ENCODE results near the gene AHSA1. TPM values are rescaled to one million over a fixed set of nuclear protein-coding genes. Genes with fewer than 3 reads are reported as not detected.

AHSA1 gene
- total RNA-seq, 1 donor from 2014 or later, result 117 TPM

- no peak overlapping the region for H3K27ac Mint-ChIP-seq (ENCODE audit: unreplicated experiment)
- H3K4me1 Mint-ChIP-seq (ENCODE audit: low read depth, unreplicated experiment), result no peaks in the 10 kb centered on the region
- peaks cover 6% of the 10 kb centered on the region for H3K9me3 Mint-ChIP-seq (ENCODE audit: unreplicated experiment)
- no peak for DNase-seq
- peak overlapping the region; percentile 14 for H3K4me3 Mint-ChIP-seq (ENCODE audit: unreplicated experiment)
- H3K36me3 Mint-ChIP-seq (ENCODE audit: unreplicated experiment), result peaks cover 5% of the 10 kb centered on the region
- peaks cover 10% of the 10 kb centered on the region for H3K27me3 Mint-ChIP-seq (ENCODE audit: unreplicated experiment)
- no peak for TF ChIP-seq CTCF (IDR thresholded peaks at IDR 0.05; ENCODE audit: partially characterized antibody, unreplicated experiment)
Observed at GRCh38 chr14:77498984-77499527, 41.2 kb downstream of the AHSA1 start.

GRCh38 chr14:77502109-77502782 lies 44.4 kb downstream of the AHSA1 start:
- Mint-ChIP-seq H3K27ac (ENCODE audit: unreplicated experiment) (no peak overlapping the region), H3K36me3 (ENCODE audit: unreplicated experiment) (peaks cover 5% of the 10 kb centered on the region), H3K9me3 (ENCODE audit: unreplicated experiment) (peaks cover 4% of the 10 kb centered on the region), H3K4me1 (ENCODE audit: low read depth, unreplicated experiment) (no peaks in the 10 kb centered on the region), H3K27me3 (ENCODE audit: unreplicated experiment) (peaks cover 10% of the 10 kb centered on the region), H3K4me3 (ENCODE audit: unreplicated experiment) (no peak overlapping the region)
- no peak for TF ChIP-seq CTCF (IDR thresholded peaks at IDR 0.05; ENCODE audit: partially characterized antibody, unreplicated experiment)
- no peak for DNase-seq

- TF ChIP-seq CTCF (IDR thresholded peaks at IDR 0.05; ENCODE audit: partially characterized antibody, unreplicated experiment), result no peak
- H3K4me1 Mint-ChIP-seq (ENCODE audit: low read depth, unreplicated experiment), result no peaks in the 10 kb centered on the region
- DNase-seq, result no peak
- H3K27me3 Mint-ChIP-seq (ENCODE audit: unreplicated experiment), result peaks cover 8% of the 10 kb centered on the region
- peaks cover 4% of the 10 kb centered on the region for H3K9me3 Mint-ChIP-seq (ENCODE audit: unreplicated experiment)
- no peak overlapping the region for H3K27ac Mint-ChIP-seq (ENCODE audit: unreplicated experiment)
- H3K4me3 Mint-ChIP-seq (ENCODE audit: unreplicated experiment), result no peak overlapping the region
- peaks cover 5% of the 10 kb centered on the region for H3K36me3 Mint-ChIP-seq (ENCODE audit: unreplicated experiment)
Observed at GRCh38 chr14:77503138-77503537, 45.2 kb downstream of the AHSA1 start.

GRCh38 chr14:77505031-77505430 lies 47.1 kb downstream of the AHSA1 start:
- peaks cover 8% of the 10 kb centered on the region for H3K27me3 Mint-ChIP-seq (ENCODE audit: unreplicated experiment)
- TF ChIP-seq CTCF (IDR thresholded peaks at IDR 0.05; ENCODE audit: partially characterized antibody, unreplicated experiment), result no peak
- H3K4me3 Mint-ChIP-seq (ENCODE audit: unreplicated experiment), result no peak overlapping the region
- no peaks in the 10 kb centered on the region for H3K4me1 Mint-ChIP-seq (ENCODE audit: low read depth, unreplicated experiment)
- no peak for DNase-seq
- H3K36me3 Mint-ChIP-seq (ENCODE audit: unreplicated experiment), result peaks cover 5% of the 10 kb centered on the region
- H3K9me3 Mint-ChIP-seq (ENCODE audit: unreplicated experiment), result peaks cover 4% of the 10 kb centered on the region
- H3K27ac Mint-ChIP-seq (ENCODE audit: unreplicated experiment), result no peak overlapping the region

DNA sequence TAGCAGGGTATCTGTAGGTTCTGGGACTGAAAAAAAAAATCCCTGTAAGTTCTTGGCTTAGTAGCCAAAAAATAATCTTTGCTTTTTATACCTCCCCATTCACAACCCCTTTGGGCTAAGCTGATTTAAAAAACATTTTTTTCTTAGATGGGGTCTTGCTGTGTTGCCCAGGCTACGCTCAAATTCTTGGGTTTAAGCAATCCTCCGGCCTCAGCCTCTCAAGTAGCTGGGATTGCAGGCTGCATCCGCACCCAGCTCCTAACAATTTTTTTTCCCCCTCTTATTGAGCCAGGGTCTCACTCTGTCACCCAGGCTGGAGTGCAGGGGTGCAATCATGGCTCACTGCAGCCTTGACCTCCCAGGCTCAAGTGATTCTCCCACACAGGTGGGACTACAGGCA lies 49.9 kb downstream of the AHSA1 start:
- H3K36me3 Mint-ChIP-seq (ENCODE audit: unreplicated experiment), result peaks cover 5% of the 10 kb centered on the region
- H3K27ac Mint-ChIP-seq (ENCODE audit: unreplicated experiment), result no peak overlapping the region

More for the DNA sequence above, 49.9 kb downstream of the AHSA1 start:
- no peak for DNase-seq
- H3K9me3 Mint-ChIP-seq (ENCODE audit: unreplicated experiment), result peaks cover 2% of the 10 kb centered on the region
- H3K4me3 Mint-ChIP-seq (ENCODE audit: unreplicated experiment), result no peak overlapping the region
- no peak for TF ChIP-seq CTCF (IDR thresholded peaks at IDR 0.05; ENCODE audit: partially characterized antibody, unreplicated experiment)
- H3K4me1 Mint-ChIP-seq (ENCODE audit: low read depth, unreplicated experiment), result no peaks in the 10 kb centered on the region
- no peaks in the 10 kb centered on the region for H3K27me3 Mint-ChIP-seq (ENCODE audit: unreplicated experiment)

Measured in glutamatergic neuron (in vitro differentiated cells).